ENCODE results near the gene IFNA7.
"Not testable (repeated sequence)": the region's sequence is repeated elsewhere in the genome, so short reads cannot be mapped to it uniquely, and the experiment has no call there.

The IFNA7 gene

GRCh38 chr9:21202105-21202504, at the start of gene IFNA7:
Gene IFNA7 (minus strand): TSS chr9:21202205. CDS start chr9:21202165, 40 bp downstream.
- H3K4me1 ChIP-seq; H3K4me2 ChIP-seq (ENCODE audit: low read length); H3K79me2 ChIP-seq; H3K27me3 ChIP-seq (ENCODE audit: control insufficient read depth, insufficient read depth, low read length); H3K9me3 ChIP-seq (ENCODE audit: control insufficient read depth, low read length); H2AFZ ChIP-seq; H3K9ac ChIP-seq; H3K36me3 ChIP-seq (ENCODE audit: control insufficient read depth, insufficient read depth, low read length); H3K4me3 ChIP-seq (ENCODE audit: low read depth, low read length); H3K27ac ChIP-seq: not testable (repeated sequence)

- H3K9ac ChIP-seq, result no peak overlapping the region
- no peak overlapping the region for H3K27ac ChIP-seq
- H3K36me3 ChIP-seq (ENCODE audit: control insufficient read depth, insufficient read depth, low read length), result no peaks in the 10 kb centered on the region
- no peak overlapping the region for H3K4me3 ChIP-seq (ENCODE audit: low read depth, low read length)
- no peak overlapping the region for H3K4me2 ChIP-seq (ENCODE audit: low read length)
- no peak for TF ChIP-seq CTCF (IDR thresholded peaks at IDR 0.05)
- no peaks in the 10 kb centered on the region for H3K9me3 ChIP-seq (ENCODE audit: control insufficient read depth, low read length)
- no peak overlapping the region for H2AFZ ChIP-seq
- H3K79me2 ChIP-seq, result no peaks in the 10 kb centered on the region
- no peaks in the 10 kb centered on the region for H3K27me3 ChIP-seq (ENCODE audit: control insufficient read depth, insufficient read depth, low read length)
- no peaks in the 10 kb centered on the region for H3K4me1 ChIP-seq
These were observed 49.6 kb upstream of the IFNA7 start for GRCh38 chr9:21251638-21252037.

- no peaks in the 10 kb centered on the region for H3K36me3 ChIP-seq (ENCODE audit: control insufficient read depth, insufficient read depth, low read length)
- H3K27me3 ChIP-seq (ENCODE audit: control insufficient read depth, insufficient read depth, low read length), result no peaks in the 10 kb centered on the region
- H3K9me3 ChIP-seq (ENCODE audit: control insufficient read depth, low read length), result no peaks in the 10 kb centered on the region
- no peak overlapping the region for H2AFZ ChIP-seq
- H3K9ac ChIP-seq, result no peak overlapping the region
- H3K4me2 ChIP-seq (ENCODE audit: low read length), result no peak overlapping the region
- no peak overlapping the region for H3K27ac ChIP-seq
- no peaks in the 10 kb centered on the region for H3K4me1 ChIP-seq
- no peaks in the 10 kb centered on the region for H3K79me2 ChIP-seq
- no peak for TF ChIP-seq CTCF (IDR thresholded peaks at IDR 0.05)
- H3K4me3 ChIP-seq (ENCODE audit: low read depth, low read length), result no peak overlapping the region
These were observed 49.2 kb upstream of the IFNA7 start for GRCh38 chr9:21251190-21251589.

- Histone ChIP-seq H3K4me3 (ENCODE audit: low read depth, low read length) (no peak overlapping the region), H3K9me3 (ENCODE audit: control insufficient read depth, low read length) (no peaks in the 10 kb centered on the region), H3K36me3 (ENCODE audit: control insufficient read depth, insufficient read depth, low read length) (no peaks in the 10 kb centered on the region), H3K79me2 (no peaks in the 10 kb centered on the region), H3K27ac (no peak overlapping the region), H3K9ac (no peak overlapping the region), H2AFZ (no peak overlapping the region), H3K27me3 (ENCODE audit: control insufficient read depth, insufficient read depth, low read length) (no peaks in the 10 kb centered on the region), H3K4me2 (ENCODE audit: low read length) (no peak overlapping the region), H3K4me1 (no peaks in the 10 kb centered on the region)
- no peak for TF ChIP-seq CTCF (IDR thresholded peaks at IDR 0.05)
These were observed 42.8 kb upstream of the IFNA7 start for GRCh38 chr9:21244836-21245235.

GRCh38 chr9:21239911-21240310, 37.9 kb upstream of the IFNA7 start, which contains the start of gene IFNA14:
Gene IFNA14 (minus strand): TSS chr9:21240005. CDS start chr9:21239935, 70 bp downstream.
- H3K27me3 ChIP-seq (ENCODE audit: control insufficient read depth, insufficient read depth, low read length), result no peaks in the 10 kb centered on the region
- H3K27ac ChIP-seq, result no peak within 1 kb of the TSS
- no peaks in the 10 kb centered on the region for H3K36me3 ChIP-seq (ENCODE audit: control insufficient read depth, insufficient read depth, low read length)
- no peaks in the 10 kb centered on the region for H3K79me2 ChIP-seq
- H3K9ac ChIP-seq, result no peak within 1 kb of the TSS
- H2AFZ ChIP-seq, result no peak within 1 kb of the TSS
- no peaks in the 10 kb centered on the region for H3K4me1 ChIP-seq
- H3K4me2 ChIP-seq (ENCODE audit: low read length), result no peak within 1 kb of the TSS
- no peak for TF ChIP-seq CTCF (IDR thresholded peaks at IDR 0.05)
- no peak within 1 kb of the TSS for H3K4me3 ChIP-seq (ENCODE audit: low read depth, low read length)
- no peaks in the 10 kb centered on the region for H3K9me3 ChIP-seq (ENCODE audit: control insufficient read depth, low read length)

- not testable (repeated sequence) for H3K9ac ChIP-seq; H2AFZ ChIP-seq; H3K9me3 ChIP-seq (ENCODE audit: control insufficient read depth, low read length); H3K79me2 ChIP-seq; H3K4me1 ChIP-seq; H3K4me3 ChIP-seq (ENCODE audit: low read depth, low read length); H3K36me3 ChIP-seq (ENCODE audit: control insufficient read depth, insufficient read depth, low read length); H3K27ac ChIP-seq; H3K27me3 ChIP-seq (ENCODE audit: control insufficient read depth, insufficient read depth, low read length); H3K4me2 ChIP-seq (ENCODE audit: low read length)
These were observed 34.3 kb upstream of the IFNA7 start for GRCh38 chr9:21236360-21236714.

GRCh38 chr9:21235468-21236359, 33.7 kb upstream of the IFNA7 start:
- not testable (repeated sequence) for H3K4me1 ChIP-seq; H3K27ac ChIP-seq; H3K9me3 ChIP-seq (ENCODE audit: control insufficient read depth, low read length); H3K4me2 ChIP-seq (ENCODE audit: low read length); H3K9ac ChIP-seq; H3K79me2 ChIP-seq; H3K36me3 ChIP-seq (ENCODE audit: control insufficient read depth, insufficient read depth, low read length); H2AFZ ChIP-seq; H3K4me3 ChIP-seq (ENCODE audit: low read depth, low read length); H3K27me3 ChIP-seq (ENCODE audit: control insufficient read depth, insufficient read depth, low read length)
